Kidney capillary endothelial cell (primary cell): Measurements from ENCODE around the gene POGZ.

Experiments
- DNase-seq: peaks from one replicate; pipeline ENCODE4 v3.0.0-alpha.2; 2018; ENCODE audit warnings: low spot score

The POGZ gene

GRCh38 chr1:151459331-151460046, at the start of gene POGZ:
POGZ (minus strand) TSS chr1:151459494; CDS start chr1:151442204, 17,290 bp downstream.
- DNase-seq: peak; percentile 87

- DNase-seq: no peak
Observed at GRCh38 chr1:151508833-151509232, 49.5 kb upstream of the POGZ start.

GRCh38 chr1:151504759-151505158, 45.5 kb upstream of the POGZ start:
- DNase-seq: no peak

GRCh38 chr1:151504252-151504651, 45.0 kb upstream of the POGZ start:
- DNase-seq: no peak

- no peak for DNase-seq
Observed at GRCh38 chr1:151502859-151503780, 43.8 kb upstream of the POGZ start.

GRCh38 chr1:151502035-151502700, 42.9 kb upstream of the POGZ start:
- DNase-seq: no peak

- no peak for DNase-seq
Observed at GRCh38 chr1:151501474-151501873, 42.2 kb upstream of the POGZ start.

- no peak for DNase-seq
Observed at GRCh38 chr1:151499930-151500329, 40.6 kb upstream of the POGZ start.

GRCh38 chr1:151499365-151499764, 40.1 kb upstream of the POGZ start:
- no peak for DNase-seq

- no peak for DNase-seq
Observed at GRCh38 chr1:151495316-151495715, 36.0 kb upstream of the POGZ start.

- DNase-seq: peak; percentile 58
Observed at GRCh38 chr1:151494741-151495281, 35.5 kb upstream of the POGZ start.

GRCh38 chr1:151493042-151493441, 33.7 kb upstream of the POGZ start:
- no peak for DNase-seq

GRCh38 chr1:151492120-151492519, 32.8 kb upstream of the POGZ start:
- no peak for DNase-seq

GRCh38 chr1:151491641-151492040, 32.3 kb upstream of the POGZ start:
- no peak for DNase-seq

- DNase-seq: no peak
Observed at GRCh38 chr1:151486557-151486956, 27.3 kb upstream of the POGZ start.

- DNase-seq: no peak
Observed at GRCh38 chr1:151485685-151486255, 26.5 kb upstream of the POGZ start.

- DNase-seq: no peak
Observed at GRCh38 chr1:151482017-151482416, 22.7 kb upstream of the POGZ start.

GRCh38 chr1:151479462-151479861, 20.2 kb upstream of the POGZ start:
- DNase-seq: no peak

- no peak for DNase-seq
Observed at GRCh38 chr1:151478923-151479322, 19.6 kb upstream of the POGZ start.

- no peak for DNase-seq
Observed at GRCh38 chr1:151478140-151478812, 19.0 kb upstream of the POGZ start.

GRCh38 chr1:151477066-151477465, 17.8 kb upstream of the POGZ start:
- DNase-seq: no peak
